HTR-8/SVneo (cell line): ENCODE results near the gene PPP2R3B.
A peak's percentile ranks its signal among the peaks of the same experiment; 100 is the strongest.

Source experiments
- DNase-seq: peaks from one replicate; pipeline ENCODE4 v3.0.0; 2011; ENCODE audit warnings: low spot score, mixed read lengths; ENCODE audit not compliant: insufficient read length
- FAIRE-seq: peaks from 2 replicates; lab custom pipeline; 2011; peaks lifted over from hg19 to GRCh38; lab: Jason Lieb, UNC

The PPP2R3B gene

DNA sequence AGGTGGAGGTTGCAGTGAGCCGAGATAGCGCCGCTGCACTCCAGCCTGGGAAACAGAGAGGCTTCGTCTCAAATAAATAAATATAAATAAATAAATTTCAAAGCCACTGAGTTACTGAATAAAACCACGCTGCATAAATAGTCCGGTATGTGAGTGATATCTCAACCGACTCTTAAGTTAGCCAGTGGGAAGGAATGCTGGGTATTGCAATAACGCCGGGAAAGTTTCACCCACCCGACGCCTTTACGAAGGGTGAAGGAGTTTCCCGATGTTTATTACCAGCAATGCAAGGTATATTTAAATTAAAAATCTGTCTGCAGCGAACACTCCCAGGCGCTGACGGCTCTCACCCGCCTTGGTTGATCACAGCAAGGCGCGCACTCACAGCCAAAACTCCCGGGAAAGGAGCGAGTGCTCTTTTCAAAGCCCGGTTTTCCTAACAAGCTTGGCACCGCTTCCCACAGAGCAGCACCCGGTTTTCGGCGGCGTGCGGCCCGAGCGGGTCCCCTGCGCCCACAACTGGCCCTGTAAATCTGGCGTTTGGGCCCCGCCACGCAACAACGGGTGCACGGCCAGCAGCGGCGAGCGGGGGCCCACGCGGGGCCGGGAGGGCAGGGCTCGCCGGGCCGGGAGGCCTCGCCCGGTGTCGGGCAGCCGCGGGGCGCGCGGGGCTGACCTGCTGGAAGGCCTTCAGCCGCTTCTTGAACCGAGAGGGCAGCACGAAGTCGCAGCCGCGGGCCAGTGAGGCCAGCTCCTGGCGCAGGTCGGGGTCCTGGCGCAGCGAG lies 13.7 kb downstream of the PPP2R3B start:
- DNase-seq: no peak
- peak; percentile 13 for FAIRE-seq

GRCh38 chrX:371907-372306 lies 14.8 kb downstream of the PPP2R3B start:
- DNase-seq: no peak
- no peak for FAIRE-seq

- DNase-seq: no peak
- FAIRE-seq: peak; percentile 9
Observed at GRCh38 chrX:370963-371745, 15.6 kb downstream of the PPP2R3B start.

DNA sequence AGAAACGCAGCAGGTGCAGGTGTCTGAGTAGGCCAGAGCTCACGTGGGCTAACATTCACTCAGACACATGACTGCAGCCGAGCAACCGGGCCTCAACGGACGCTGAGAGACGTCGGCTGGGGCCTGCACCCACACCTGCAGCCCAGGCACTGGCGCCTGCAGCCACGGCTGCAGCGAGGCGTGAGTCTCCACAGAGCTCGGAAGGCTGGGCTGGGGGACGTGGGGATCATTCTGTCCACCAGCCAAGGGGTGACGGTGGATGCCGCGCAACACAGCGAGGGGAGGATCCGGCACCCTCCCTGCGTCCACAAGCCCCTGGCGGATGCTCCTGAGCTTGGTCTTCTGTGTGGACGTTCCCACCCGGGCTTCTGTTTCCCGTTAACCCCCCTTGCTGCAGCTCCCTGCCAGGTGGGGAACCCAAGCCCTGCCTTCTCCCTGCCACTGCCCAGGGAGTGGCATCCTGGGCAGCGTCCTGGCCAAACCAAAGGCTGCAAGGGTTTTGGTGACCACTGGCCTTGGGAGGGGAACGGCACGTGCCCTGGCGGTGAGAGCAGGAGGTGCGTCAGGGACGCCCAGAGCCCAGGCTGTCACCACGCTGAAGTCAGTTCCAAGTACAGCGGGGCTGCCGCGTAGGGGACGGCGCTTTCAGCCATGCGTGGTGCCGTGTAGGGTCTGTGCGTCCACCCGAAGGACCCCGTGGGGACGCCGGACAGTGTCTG lies 16.3 kb downstream of the PPP2R3B start:
- FAIRE-seq (no peak), DNase-seq (no peak)

GRCh38 chrX:369563-370101 lies 17.1 kb downstream of the PPP2R3B start:
- DNase-seq (no peak), FAIRE-seq (no peak)

DNA sequence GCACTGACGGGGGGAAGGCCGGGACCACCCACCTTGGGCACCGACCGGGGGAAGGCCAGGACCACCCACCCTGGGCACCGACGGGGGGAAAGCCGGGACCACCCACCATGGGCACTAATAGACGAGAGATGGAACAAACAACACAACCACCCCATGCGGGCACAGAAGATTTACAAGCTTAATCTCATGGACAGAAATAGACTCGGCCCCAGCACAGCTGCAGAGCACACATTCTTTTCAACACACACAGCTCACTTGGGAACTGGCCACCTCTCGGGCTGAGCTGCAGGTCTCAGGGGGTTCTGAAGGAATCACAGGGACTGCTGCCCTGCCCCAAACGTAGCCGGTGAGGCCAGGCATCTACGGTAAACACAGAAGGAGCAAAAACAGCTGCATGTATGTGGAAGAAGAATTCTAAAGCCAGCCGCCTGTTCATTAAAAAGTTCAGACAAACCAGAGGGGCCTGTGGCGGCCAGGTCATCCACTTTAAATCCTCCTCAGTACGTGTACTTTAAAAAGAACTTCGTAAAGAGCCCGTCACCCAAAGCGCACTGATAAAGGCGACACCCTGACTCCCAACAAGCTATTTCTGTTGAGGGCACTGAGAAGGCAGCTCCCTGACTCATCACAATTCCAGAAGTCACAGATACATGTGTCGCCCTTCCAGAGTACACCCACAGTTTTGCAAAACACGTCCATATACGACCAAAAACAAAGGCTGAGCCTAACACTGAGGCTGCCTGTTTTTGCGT lies 17.7 kb downstream of the PPP2R3B start:
- no peak for FAIRE-seq
- DNase-seq: no peak

DNA sequence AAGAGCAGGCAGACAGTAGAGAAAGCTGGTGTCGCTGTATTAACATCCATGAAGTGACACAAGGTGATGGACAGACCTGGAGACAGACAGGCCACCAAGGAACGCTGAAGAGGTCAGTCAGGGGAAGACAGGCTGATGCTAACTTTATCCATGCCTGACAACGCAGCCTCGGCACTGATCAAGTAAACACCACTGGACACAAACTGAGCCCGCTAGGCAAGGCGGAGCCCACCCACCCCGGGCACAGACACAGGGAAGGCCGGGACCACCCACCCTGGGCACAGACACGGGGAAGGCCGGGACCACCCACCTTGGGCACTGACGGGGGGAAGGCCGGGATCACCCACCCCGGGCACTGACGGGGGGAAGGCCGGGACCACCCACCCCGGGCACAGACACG lies 18.8 kb downstream of the PPP2R3B start:
- DNase-seq (no peak), FAIRE-seq (no peak)

- FAIRE-seq (no peak), DNase-seq (no peak)
Observed at GRCh38 chrX:367349-367748, 19.4 kb downstream of the PPP2R3B start.

DNA sequence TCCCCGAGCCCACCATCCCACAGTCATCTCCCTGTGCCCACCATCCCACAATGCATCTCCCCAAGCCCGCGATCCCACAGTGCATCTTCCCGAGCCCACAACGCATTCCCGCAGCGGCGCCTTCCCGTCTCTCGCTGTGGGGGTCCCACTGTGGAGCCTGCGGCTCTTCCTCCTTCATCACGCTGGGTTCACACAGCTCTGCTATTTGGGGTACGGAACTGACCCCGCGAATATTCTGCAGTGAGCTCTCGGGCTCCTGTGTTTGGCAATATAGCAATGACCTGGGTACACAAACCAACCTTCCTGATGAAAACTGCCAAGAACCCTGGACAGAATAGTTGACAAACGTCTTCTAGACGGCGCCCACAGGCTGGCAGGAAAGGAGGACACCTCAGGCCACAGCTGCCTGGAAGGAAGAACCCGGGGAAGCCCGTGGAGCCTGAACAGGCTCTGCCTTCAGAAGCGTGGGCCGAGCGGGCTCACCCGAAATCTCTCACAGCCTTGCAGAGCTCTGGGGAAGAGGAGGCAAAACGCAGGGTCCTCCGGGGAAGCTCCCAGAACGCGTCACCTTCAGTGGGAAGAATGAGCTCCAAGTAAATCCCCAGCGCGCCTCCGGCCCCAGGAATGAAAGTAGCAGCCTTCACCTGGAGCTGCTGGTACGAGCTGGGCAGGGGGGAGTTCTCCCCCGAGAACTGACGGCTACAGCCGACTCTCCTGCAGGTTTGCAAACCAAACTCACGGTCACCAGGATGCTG lies 22.9 kb downstream of the PPP2R3B start:
- FAIRE-seq (no peak), DNase-seq (no peak)

DNA sequence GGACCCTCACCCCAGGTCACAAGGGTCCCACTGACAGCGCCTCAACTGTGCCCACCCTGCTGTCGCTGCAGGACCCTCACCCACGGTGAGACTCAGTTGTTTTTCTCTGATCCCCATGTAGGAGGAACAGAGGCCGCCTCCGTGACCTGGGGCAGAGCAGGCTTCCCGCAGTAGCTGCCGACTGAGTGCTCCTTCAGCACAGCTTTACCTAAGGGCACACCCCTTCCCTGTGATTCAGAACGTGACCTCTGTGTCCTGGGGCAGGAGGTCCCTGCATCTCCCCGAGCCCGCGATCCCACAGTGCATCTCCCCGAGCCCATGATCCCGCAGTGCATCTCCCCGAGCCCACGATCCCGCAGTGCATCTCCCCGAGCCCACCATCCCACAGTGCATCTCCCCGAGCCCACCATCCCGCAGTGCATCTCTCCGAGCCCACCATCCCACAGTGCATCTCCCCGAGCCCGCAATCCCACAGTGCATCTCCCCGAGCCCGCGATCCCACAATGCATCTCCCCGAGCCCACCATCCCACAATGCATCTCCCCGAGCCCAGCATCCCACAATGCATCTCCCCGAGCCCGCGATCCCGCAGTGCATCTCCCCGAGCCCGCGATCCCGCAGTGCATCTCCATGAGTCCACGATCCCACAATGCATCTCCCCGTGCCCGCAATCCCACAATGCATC lies 23.6 kb downstream of the PPP2R3B start:
- FAIRE-seq: peak; percentile 84

GRCh38 chrX:362351-362750 lies 24.4 kb downstream of the PPP2R3B start:
- no peak for DNase-seq

More for the DNA sequence above, 23.6 kb downstream of the PPP2R3B start:
- no peak for DNase-seq

DNA sequence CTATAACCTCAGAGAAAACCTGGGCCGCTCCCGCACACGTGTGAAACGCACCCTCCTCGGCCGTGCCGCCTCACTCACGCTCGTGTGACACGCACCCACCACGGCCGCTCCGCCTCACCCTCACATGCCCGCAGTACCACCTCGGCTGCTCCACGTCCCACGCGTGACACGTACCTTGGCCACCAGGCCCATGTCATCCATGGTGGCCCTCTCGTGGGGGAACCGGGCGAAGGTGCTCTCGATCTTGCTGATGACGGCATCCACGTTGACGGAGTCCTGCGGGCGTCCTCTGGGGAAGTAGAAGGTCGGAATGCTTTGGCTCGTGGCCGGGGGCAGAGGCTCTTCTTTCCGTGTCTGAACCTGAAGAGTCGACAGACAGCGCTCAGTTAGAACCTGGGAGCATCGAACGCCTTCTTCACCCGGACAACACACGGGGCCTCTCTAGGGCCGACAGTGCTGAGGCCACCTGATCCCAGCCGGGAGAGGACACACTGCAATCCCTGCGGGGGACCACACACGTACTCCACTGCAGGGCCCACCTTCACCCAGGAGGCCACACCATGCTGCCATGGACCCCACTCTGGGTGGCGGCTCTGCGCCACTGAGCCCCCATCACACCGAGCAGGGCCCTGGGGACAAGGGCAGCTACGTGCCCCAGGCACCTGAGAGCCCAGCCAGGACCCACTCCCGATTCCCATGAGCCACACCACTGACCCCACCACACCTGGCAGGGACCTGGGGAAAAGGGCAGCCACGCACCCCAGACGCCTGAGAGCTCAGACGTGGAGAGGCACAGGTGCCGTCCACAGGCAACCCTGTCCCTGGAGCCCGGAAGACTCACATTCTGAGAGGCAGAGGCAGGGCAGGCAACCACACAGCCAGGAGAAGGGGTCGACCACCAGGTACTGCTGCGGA lies 25.2 kb downstream of the PPP2R3B start:
- DNase-seq (no peak), FAIRE-seq (no peak)

More at GRCh38 chrX:362351-362750, 24.4 kb downstream of the PPP2R3B start:
- FAIRE-seq: no peak

DNA sequence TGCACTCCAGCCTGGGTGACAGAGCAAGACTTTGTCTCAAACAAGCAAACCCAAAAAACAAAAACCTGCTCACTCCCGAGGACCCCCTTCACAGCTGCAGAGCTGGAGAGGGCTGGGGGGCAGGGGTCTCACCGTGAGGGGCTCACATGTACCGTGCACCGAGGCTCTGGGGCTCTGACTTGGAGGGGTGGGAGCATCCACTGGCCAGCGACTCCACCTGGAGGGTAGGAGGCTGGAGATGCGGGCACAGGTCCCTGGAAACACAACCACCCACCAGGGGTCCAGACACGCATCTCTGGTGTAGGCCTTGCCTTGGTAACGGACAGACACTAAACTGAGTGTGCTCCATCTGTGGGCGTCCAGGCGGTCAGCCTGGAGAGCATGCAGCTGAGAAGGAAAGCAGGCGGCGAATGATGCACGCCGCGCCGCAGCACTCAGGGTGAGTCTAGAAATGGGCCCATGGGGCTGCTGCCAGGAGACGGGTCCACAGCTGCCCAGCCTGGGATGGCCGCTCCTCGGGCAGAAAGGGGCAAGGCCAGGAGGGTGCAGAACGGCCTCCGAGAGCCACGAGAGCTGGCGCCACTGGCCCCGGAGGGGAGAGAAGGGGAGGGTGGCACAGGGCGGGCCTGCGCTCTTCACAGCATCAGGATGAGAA lies 26.1 kb downstream of the PPP2R3B start:
- DNase-seq (no peak), FAIRE-seq (no peak)

GRCh38 chrX:358651-359143 lies 28.0 kb downstream of the PPP2R3B start:
- DNase-seq: no peak
- no peak for FAIRE-seq

GRCh38 chrX:357693-358471 lies 28.8 kb downstream of the PPP2R3B start:
- DNase-seq: peak; percentile 62
- FAIRE-seq: no peak

- no peak for FAIRE-seq
Observed at GRCh38 chrX:357035-357692, 29.5 kb downstream of the PPP2R3B start.

More at GRCh38 chrX:357035-357692, 29.5 kb downstream of the PPP2R3B start:
- DNase-seq: no peak
